Measurements from ENCODE around the gene CCDC18.
"Not testable (repeated sequence)": the region's sequence is repeated elsewhere in the genome, so short reads cannot be mapped to it uniquely, and the experiment has no call there.

Gene CCDC18

DNA sequence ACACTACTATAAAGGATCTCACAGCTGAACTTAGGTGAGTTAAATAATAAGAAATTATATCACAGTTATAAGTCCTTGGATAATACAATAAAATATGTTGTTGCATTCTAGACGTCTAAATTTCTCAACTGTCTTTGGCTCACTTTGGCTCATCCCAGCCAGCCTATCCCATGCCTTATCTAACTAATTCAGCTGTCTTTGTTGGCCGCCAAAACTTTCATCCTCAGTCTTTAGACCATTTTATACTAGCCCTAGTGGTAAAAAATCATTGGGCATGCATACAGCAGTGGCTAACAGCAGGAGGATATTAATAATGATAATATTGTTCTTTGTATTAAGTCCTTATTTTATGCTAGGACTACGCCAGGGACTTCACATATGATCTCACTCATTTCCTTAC, 59.3 kb downstream of the CCDC18 start:
- DNase-seq: no peak

DNA sequence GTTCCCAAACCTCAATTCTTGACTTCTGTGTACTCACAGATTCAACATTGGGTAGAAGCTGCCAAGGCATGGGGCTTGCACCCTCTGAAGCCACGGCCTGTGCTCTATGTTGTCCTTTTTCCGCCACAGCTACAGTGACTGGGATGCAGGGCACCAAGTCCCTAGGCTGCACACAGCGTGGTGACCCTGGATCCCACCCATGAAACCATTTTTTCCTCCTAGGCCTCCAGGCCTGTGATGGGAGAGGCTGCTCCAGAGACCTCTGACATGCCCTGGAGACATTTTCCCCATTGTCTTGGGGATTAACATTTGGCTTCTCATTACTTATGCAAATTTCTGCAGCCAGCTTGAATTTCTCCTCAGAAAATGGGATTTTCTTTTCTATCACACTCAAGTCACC, 62.7 kb downstream of the CCDC18 start:
- DNase-seq: not testable (repeated sequence)

DNA sequence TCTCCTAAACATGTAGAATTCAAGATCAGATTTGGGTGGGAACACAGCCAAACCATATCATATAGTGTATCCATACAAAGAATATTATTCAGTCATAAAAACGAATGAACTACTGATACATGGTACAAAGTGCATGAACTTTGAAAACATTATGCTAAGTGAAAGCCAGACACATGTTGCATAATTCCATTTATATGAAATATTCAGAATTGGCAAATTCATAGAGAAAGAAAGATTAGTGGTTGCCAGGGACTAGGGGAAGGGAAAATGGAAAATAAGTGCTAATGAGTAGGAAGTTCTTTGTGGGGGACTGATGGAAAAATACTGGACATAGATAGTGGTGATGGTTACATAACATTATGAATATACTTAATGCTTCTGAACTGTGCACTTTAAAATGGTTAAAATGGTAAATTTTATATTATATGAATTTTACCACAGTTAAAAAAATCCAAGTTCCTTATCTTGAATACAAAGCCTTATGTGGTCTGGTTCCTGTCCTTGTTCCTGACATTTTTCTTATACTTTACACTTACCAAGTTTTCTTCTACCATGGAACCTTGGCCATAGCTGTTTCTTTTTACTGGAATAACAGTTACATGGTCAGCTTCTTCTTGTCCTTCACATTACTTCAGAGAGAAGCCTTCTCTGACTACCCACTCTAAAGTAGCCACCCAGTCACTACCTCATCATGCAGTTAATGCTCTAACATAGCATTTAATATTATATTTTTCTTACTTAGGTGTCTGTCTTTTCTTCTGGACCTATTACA, 64.0 kb downstream of the CCDC18 start:
- DNase-seq: no peak

DNA sequence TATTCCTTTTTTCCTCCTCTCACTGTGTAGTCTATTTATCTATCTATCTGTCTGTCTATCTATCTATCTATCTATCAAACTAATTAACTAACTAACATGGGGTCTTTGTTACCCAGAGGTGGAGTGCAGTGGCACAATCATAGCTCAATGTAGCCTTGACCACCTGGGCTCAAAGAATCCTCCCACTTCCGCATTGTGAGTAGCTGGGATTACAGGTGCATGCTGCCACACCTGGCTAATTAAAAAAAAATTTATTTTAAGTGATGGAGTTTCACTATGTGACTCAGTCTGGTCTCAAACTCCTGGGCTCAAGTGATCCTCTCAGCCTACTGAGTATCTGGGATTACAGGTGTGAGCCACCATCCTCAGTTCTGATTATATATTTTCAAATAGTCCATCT, 71.4 kb downstream of the CCDC18 start:
- no peak for DNase-seq

DNA sequence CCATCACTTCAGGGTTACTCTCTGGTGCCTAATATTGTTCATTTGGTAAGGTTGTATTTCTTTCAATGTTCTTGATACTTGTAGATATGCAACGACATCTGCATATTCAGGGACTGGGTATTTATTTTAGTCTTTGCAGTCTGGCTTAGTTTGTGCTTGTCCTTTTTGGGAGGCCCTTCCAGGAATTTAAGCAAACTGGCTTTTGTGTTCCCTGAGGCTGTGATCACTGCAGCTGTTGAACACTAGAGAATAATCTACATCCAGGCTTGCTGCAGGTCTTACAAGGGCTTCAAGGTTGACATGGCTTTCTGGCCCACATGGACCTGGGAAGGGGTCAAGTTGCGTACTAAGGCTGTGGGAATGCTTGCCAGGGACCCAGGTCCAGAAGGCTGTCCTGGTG, 72.1 kb downstream of the CCDC18 start:
- DNase-seq: no peak

DNA sequence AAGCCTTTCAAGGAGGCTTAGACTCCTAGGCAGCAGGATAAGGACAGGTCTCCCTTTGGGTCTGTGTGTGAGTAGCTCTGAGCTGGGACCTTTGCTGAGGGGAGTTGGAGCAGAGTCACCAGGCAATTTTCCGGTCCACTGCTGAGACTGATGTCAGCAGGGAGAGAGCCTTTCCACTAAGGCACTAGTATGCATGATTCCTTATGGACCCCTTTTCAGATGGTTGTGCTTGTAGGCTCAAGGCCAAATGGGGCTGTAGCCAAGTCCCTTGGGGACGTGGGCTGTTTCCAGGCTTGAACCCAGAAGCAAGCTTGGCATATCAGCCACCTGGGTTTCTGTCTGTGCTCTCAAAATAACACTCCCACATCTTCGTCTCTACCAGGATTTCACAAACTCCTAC, 73.0 kb downstream of the CCDC18 start:
- DNase-seq: no peak

DNA sequence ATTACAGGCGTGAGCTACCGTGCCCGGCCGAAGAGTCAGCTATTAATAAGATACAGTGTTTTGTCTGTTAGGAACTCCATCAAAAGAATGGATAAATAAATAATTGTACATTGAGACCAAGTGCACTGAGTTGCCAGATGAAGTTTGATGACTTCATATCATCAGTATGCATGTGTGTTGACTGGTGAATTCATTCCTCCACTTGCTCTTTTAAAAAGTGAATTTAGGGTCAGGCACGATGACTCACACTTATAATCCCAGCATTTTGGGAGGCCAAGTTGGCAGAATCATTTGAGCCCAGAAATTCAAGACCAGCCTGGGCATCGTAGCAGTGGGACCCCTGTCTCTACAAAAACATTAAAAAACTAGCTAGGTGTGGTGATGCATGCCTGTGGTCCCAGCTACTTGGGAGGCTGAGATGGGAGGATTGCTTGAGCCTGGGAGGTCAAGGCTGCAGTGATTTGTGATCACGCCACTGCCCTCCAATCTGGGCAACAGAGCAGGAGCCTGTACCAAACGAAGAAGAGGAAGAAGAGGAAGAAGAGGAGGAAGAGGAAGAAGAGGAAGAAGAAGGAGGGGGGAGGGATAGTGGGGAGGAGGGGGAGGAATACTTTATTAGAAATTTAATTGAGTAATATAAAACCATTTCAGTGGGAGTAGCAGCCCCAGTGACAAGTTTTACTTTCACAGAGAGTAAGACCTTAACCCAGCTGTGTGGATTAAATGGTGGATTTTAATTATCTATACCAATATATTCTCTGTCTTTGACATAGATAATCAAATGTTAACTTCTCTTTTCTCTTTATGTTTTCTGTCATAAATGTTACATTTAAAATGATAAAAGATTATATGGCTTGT, 74.9 kb downstream of the CCDC18 start:
- no peak for DNase-seq

DNA sequence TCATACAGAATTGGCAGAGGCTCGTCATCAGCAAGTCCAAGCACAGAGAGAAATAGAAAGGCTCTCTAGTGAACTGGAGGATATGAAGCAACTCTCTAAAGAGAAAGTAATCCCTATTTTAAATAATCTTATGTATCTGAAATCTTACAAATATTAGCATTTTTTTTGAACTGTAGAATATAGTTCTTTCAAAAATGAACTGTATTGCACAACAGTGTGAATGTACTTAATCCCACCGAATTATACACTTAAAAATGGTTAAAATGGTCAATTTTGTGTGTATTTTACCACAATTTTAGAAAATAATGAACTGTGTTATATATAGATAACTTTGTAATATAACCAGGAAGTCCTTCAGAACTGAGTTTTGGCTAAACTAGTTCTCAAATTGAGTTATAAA, 75.9 kb downstream of the CCDC18 start:
- no peak for DNase-seq

DNA sequence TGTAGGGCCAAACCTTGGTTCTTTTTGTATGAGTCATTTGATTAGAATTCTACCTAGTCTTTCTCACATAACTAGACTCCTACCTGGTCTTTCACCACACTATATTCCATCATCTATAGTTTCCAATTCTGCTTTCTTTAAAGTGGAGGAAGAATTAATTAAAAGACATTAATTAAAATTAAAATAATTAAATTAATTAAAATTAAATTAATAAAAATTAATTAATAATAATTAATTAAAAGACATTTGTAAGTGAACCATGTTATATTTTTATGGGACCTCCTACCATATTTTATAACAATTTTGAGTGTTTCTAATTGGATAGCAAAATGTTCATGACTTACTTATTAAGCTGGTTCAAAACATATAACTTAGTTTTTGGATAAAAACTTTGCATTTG, 77.4 kb downstream of the CCDC18 start:
- no peak for DNase-seq

DNA sequence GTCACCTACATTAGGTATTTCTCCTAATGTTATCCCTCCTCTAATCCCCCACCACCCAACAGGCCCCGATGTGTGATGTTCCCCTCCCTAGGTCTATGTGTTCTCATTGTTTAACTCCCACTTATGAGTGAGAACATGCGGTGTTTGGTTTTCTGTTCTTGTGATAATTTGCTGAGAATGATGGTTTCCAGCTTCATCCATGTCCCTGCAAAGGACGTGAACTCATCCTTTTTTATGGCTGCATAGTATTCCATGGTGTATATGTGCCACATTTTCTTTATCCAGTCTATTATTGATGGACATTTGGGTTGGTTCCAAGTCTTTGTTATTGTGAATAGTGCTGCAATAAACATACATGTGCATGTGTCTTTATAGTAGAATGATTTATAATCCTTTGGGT, 80.2 kb downstream of the CCDC18 start:
- not testable (repeated sequence) for DNase-seq

DNA sequence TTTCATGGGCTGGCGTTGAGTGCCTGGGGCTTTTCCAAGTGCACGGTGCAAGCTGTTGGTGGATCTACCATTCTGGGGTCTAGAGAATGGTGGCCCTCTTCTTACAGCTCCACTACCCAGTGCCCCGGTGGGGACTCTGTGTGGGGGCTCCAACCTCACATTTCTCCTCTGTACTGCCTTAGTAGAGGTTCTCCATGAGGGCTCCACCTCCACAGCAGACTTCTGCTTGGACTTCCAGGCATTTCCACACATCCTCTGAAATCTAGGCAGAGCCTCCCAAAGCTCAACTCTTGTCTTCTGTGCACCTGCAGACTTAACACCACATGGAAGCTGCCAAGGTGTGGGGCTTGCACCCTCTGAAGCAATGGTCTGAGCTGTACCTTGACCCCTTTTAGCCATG, 82.1 kb downstream of the CCDC18 start:
- no peak for DNase-seq

DNA sequence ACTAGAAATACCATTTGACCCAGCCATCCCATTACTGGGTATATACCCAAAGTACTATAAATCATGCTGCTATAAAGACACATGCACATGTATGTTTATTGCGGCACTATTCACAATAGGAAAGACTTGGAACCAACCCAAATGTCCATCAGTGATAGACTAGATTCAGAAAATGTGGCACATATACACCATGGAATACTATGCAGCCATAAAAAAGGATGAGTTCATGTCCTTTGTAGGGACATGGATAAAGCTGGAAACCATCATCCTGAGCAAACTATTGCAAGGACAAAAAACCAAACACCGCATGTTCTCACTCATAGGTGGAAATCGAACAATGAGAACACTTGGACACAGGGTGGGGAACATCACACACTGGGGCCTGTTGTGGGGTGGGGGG, 88.4 kb downstream of the CCDC18 start:
- not testable (repeated sequence) for DNase-seq

DNA sequence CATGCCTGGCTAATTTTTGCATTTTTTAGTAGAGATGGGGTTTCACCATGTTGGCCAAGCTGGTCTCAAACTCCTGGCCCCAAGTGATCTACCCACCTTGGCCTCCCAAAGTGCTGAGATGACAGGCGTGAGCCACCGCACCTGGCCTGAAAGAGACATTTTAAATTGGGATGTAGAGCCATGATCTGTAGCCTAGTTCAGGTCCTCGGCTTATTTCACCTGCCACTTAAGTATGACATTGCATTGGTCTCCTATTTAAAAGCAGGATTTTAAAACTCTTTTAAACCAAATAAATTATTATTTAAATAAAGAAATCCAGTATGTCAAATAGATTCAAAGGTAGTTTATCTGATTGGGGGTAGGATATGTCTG, 94.7 kb downstream of the CCDC18 start:
- DNase-seq: not testable (repeated sequence)

DNA sequence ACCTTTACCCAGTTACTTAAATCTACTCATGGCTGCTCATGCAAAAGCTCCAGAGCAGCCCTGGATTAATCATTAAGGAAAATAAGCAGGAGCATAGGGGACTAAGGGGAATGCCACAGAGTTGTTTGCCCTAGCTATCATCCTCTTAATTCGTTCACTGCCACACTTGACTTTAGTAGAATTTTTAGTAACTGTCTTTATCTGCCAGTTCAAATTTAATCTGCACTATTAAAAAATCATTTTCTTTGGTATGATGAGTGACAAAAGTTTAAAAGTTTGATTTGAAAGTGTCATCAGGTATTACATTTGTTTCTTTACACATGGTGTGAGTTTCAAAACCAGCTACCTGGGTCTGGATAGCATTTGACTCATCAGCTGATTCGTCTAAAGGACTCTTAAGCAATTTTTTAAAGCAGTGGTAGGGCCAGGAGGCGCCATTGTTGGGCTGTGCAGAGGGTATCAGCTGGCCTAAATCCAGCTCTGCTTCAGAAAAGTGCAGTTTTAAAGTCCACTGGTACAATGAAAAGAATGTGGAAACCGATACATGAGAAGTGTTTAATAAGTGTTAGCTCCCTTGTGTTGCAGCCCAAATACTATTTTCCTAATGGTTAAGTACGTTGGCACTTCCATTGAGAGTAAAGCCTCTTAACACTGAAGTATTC, 95.2 kb downstream of the CCDC18 start:
- no peak for DNase-seq

DNA sequence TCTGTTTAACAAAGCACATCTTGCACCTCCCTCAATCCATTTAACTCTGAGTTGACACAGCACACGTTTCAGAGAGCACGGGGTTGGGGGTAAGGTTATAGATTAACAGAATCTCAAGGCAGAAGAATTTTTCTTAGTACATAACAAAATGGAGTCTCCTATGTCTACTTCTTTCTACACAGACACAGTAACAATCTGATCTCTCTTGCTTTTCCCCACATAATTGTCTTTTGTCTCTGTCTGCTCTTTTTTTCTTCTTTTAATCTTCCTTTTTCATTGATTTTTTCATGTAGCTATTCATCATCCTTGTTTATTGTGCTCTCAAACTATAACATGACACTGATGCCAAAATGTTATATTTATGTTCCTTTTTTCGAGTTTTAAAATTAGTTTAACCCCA, 97.0 kb downstream of the CCDC18 start:
- not testable (repeated sequence) for DNase-seq

DNA sequence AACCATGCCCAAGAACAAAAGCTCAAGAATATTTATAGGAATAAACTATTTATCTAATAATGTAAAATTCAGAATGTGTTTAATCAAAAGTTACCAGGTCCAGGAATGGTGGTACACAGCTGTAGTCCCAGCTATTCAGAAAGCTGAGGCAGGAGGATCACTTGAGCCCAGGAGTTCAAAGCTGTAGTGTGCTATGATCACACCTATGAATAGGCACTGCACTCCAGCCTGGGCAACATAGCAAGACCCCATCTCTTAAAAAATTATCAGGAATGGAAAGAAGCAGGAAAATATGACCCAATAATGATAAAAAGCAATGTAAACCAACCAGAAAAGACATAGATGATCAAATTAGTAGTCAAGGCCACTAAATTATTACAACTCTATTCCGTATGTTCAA, 103.0 kb downstream of the CCDC18 start:
- no peak for DNase-seq

DNA sequence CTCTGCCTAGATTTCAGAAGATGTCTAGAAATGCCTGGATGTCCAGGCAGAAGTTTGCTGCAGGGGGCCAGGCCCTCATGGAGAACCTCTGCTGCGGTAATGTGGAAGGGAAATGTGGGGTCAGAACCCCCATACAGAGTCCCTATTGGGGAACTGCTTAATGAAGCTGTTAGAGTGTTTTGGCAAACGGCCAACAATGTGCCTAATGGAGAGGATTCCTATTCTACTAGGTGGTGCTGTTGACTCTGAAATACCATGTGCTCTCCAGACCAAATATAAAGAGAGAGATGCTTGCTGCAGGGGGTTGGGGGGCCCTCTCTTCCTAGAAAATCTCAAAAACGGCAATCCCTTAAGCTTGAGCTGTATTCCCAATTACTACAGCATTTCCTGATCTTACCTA, 108.0 kb downstream of the CCDC18 start:
- DNase-seq: no peak

DNA sequence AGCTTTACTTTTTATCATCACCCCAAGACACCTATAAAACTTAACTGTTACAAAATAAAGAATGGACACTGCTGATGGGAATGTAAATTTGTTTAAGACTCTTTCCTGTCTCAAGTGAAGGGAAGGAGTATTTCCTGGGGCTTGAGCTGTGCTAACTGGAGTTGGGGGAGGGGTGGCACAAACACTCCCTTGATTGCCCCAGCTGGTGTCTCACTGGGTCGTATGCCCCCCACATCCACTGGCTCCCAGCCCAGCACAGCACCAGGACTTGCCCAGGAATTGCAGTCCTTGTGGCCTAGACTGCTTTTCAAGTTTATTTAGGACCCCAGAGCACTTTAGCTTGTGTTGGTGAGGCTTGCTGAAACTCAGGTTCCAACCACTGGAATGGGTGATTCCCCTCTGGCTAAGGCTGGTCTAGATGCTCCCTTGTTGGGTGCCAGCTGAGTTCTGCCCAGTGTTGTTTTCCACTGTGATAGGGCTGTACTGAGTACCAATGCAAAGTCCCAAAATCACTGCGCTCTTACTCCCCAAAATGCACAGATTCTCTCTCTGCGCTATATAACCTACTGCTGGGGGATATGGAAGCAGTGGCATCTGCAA, 116.1 kb downstream of the CCDC18 start:
- no peak for DNase-seq

DNA sequence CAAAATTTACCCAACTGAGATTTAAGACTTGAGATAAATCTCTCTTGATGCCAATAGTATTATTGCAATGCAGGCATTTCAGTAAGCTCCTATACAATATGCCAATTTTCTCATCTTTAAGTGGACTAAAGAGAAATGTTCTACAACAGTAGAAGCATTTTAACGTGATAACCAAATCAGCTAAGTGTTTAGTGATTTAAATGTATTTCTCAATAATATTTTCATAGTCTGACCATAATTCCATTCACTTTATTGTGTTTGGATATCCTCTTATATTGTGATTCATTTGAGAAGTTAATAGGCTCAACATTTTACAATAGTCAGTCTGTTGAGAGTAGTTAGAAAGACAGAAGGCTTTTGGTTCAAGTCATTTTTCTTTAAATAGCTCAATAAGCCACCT, 120.6 kb downstream of the CCDC18 start:
- no peak for DNase-seq

DNA sequence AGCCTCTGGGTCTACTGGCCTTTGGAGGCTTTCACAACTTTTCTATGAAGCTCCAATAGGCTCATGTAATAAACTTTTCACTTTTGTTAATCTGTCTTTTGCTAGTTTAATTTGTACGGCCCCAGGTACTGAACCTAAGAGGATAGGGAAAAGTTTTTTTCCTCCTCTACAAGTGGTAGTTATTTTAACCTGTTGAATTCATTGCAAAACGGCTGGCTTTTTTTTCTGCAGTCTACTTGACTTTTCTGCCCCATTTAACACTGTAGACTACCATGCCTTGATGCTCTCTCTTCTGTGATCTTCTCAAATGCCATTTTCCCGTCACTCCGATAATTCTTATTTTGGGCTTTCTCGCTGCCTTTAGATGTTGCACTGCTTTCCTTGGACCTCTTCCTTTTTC, 121.6 kb downstream of the CCDC18 start:
- DNase-seq: no peak

DNA sequence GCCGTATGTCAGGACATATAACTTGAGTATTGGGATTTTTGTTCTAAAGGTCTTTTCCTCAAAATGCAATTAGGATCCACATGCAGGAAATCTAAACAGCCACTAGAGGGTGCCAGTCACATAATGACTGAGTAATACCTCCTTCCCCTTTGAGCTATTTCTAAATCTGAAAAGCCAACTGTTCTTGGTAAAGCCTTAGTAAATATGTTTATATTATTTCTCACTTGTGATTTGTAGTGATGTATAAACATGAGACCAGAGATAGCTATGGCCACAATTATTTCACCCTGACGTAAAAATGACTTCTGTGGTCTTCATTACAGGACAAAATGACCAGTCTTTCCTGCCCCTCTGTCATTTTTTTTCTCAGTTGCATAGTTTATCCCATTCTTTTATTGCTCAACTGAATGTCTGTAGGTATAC, 124.2 kb downstream of the CCDC18 start:
- DNase-seq: peak; percentile 92

DNA sequence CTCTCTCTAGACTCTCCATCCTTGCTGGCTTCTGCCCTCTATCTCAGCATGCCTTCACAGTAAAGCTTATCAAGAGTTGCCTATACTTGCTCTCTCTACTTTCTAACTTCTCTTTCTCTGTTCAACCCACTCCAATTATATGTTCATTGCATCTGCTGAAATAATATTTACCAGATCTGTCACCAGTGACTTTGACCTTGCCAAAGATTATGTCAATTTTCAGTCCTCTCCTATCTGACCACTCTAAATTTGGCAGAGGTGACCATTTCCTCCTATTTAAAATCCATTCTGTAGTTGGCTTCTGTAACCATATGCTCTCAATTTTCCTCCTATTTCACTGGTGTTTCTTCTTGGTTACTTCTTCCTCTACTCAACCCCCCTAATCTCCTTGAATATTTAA, 126.4 kb downstream of the CCDC18 start:
- no peak for DNase-seq

DNA sequence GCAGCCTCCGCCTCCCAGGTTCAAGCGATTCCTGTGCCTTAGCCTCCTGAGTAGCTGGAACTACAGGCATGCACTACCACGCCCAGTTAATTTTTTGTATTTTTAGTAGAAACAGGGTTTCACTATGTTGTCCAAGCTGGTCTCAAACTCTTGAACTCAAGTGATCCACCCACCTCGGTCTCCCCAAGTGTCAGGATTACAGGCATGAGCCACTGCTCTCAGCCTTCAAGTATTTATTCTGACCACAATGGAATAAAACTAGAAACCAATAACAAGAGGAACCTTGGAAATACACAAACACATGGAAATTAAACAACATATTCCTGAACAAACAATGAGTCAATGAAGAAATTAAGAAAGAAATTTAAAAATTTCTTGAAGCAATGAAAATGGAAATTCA, 132.5 kb downstream of the CCDC18 start:
- no peak for DNase-seq

DNA sequence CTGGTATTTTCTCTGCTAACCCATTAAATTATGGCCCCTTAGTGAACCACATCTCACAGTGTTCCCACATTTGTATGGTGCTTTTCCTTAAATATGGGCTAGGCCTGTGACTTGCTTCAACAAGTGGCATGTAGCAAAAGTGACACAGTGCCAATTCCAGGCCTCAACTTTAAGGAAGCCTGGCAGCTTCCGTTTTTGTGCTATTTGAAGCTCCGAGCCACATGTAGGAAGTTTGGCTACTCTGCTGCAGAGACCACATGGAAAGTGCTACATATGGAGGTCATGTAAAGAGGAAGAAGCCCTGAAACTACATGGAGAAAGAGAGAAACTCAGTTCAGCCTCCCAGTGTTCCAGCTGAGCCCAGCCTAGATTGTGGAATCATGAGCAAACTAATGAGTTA, 136.7 kb downstream of the CCDC18 start:
- no peak for DNase-seq
